NCI-H774 (cell line): ENCODE data around the gene MROH8.
"Not testable (repeated sequence)": the region's sequence is repeated elsewhere in the genome, so short reads cannot be mapped to it uniquely, and the experiment has no call there.

Experiments used
- DNase-seq: peaks from one replicate; lab custom pipeline; 2025; lab: John Stamatoyannopoulos, UW

MROH8 gene

DNA sequence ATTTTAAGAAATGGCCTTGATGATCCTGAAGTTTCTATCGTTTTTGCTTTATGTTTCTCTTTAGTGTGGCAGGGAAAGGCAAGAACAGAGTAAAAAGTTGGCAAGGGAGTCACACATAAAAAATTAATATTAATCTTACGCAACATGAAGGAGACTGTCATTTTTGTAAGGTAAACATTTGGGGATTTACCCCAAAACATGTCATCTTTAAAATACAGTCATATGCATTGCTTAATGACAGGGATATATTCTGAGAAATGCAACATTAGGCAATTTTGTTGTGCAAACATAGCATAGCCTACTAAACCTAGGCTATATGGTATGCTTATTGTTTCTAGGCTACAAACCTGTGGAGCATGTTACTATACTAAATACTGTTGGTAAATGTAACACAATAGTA is 88.9 kb downstream of the MROH8 start:
- no peak for DNase-seq

DNA sequence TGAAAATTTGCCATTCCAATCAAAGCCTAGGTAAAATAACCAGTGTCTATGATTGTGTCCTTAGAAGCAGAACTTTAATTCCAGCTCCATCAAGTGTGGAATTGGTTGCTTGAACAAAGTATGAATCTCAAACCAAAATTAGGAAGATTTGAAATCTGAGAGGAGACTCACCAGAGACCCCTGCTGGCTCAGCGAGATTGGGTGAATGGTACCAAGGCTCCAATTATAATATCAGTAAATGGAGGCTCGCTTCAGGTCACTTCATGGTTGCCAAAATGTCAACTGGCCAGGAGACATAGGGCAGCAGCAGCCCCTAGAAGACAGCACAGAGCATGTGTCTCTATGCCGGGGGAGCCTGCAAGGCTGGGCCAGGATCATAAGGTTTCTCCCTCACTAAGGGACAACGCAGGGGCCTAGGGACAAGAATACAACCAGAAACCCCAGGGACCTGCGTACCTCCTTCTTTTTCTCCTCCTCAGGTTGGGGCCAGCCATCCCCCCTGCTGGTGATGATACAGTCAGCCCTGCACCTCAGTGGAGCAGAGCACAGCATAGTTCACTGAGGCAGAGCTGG is 97.5 kb downstream of the MROH8 start:
- no peak for DNase-seq

- no peak for DNase-seq
These were observed 102.3 kb downstream of the MROH8 start for GRCh38 chr20:37077009-37077408.

GRCh38 chr20:37075932-37076685 is 103.2 kb downstream of the MROH8 start:
- no peak for DNase-seq

DNA sequence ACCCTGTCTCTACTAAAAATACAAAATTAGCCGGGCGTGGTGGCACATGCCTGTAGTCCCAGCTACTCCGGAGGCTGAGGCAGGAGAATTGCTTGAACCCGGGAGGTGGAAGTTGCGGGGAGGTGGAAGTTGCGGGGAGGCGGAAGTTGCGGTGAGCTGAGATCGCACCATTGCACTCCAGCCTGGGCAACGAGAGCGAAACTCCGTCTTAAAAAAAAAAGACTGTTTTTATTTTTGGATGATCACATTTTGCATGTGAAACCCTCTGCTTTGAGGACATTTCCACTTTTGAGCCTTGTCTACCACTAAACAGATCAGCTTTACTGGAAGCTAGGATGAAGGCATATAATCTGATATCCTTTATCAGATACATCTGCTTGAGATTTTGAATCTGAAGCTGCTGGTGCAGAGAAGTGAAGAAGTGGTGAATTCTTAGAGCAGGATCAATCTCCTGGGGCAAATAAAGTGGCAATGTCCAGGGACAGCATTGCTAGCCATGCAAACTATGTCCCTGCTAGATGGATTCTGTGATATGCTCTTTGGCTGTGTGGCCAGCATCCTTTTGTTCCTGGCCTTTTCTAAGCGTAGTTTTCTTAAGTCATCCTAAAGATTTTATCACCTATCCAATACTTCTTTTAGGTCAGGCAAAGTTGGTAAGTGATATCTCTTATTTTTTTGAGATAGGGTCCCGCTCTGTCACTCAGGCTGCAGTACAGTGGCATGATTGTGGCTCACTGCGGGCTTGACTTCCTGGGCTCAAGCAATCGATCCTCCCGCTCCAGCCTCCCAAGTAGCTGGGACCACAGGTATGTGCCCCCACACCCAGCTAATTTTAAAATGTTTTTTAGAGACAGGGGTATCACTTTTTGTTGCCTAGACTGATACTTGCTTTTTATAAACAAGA is 106.8 kb downstream of the MROH8 start:
- no peak for DNase-seq

GRCh38 chr20:37071481-37071911 is 107.9 kb downstream of the MROH8 start:
- no peak for DNase-seq

DNA sequence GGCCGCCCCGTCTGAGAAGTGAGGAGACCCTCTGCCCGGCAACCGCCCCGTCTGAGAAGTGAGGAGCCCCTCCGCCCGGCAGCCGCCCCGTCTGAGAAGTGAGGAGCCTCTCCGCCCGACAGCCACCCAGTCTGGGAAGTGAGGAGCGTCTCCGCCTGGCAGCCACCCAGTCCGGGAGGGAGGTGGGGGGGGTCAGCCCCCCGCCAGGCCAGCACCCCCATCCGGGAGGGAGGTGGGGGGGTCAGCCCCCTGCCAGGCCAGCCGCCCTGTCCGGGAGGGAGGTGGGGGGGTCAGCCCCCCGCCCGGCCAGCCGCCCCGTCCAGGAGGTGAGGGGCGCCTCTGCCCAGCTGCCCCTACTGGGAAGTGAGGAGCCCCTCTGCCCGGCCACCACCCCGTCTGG is 109.8 kb downstream of the MROH8 start:
- not testable (repeated sequence) for DNase-seq

DNA sequence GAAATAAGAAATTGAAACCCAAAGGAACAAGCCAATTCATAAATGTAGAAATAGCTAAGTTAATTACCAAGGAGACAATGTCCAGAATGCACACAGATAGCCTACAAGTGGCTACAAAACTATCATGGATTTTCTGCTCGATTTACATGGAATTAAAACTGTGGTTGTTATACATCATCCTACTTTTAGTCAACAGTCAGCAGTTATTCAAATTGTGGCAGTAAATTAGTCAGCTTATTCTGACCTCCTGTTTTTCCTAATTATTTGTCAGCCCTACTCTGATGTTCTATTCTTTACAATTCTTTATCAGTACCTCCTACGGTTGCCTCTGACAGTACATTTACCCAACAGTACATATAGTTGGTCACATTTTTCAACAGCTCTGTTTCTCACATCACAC is 113.2 kb downstream of the MROH8 start:
- DNase-seq = no peak

- DNase-seq = no peak
These were observed 124.1 kb downstream of the MROH8 start for GRCh38 chr20:37055276-37055675.

GRCh38 chr20:37053230-37053950 is 126.0 kb downstream of the MROH8 start:
- DNase-seq = no peak
